GM19395 (cell line): ENCODE data around the gene CD79B.

ENCODE experiments used
- ATAC-seq: cut with Tn5 transposase; IDR thresholded peaks from one replicate; pipeline ENCODE4 v1.9.1; 2021; ENCODE audit warnings: mild to moderate bottlenecking, moderate library complexity; ENCODE audit not compliant: unreplicated experiment

The CD79B gene

DNA sequence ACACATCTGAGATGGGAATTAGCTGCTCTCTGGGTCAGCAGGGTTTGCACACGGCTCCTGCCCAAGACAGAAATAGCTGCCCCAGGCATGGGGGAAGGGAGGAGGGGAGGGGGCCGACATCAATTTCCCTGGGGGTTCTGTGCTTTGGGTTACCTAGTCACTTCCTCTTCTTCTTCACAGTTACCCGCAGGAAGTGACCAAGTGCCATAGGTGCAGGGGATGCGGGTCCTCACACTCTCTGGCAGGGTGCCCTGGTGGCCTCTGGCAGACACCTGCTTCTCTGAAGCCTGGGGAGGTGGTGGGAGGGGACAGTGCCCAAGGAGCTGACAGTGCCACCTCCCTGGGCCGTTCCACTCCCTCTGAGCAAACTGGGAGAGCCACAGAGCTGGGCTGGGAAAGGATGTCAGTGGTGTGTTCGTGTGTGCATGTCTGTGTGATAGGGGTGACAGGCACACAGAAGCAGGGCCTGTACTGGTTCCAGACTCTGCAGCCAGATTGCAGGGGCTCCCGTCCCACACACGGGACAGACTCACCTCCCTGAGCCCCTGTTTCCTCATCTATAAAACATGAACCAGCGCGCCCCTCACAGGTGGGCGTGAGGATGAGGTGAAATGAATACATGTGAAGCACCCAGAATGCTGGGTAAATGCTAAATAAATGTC lies 22.4 kb upstream of the CD79B start:
- ATAC-seq: no peak

- ATAC-seq: no peak
Observed at GRCh38 chr17:63950940-63951907, 19.1 kb upstream of the CD79B start.

- ATAC-seq: no peak
Observed at GRCh38 chr17:63949576-63950250, 17.6 kb upstream of the CD79B start.

DNA sequence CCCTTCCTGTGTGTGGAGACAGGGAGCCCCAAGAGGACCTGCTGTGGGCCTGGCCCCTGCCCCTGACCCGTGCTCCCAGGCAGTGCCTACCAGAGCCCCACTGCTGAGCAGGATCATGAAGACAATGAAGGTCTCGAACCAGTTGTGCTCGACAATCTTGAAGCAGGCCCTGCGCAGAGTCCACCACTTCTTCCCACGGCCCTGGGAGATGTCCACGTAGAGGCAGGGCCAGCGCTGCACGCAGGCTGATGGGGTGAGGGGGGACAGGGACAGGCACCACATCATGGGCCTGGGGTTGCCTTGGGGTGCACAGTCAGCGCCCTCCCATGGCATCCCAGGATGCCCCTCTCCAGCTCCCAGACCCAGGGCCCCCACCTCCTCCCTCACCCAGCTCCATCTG lies 16.4 kb upstream of the CD79B start:
- ATAC-seq: no peak

GRCh38 chr17:63947711-63948330 lies 15.7 kb upstream of the CD79B start:
- ATAC-seq: no peak

DNA sequence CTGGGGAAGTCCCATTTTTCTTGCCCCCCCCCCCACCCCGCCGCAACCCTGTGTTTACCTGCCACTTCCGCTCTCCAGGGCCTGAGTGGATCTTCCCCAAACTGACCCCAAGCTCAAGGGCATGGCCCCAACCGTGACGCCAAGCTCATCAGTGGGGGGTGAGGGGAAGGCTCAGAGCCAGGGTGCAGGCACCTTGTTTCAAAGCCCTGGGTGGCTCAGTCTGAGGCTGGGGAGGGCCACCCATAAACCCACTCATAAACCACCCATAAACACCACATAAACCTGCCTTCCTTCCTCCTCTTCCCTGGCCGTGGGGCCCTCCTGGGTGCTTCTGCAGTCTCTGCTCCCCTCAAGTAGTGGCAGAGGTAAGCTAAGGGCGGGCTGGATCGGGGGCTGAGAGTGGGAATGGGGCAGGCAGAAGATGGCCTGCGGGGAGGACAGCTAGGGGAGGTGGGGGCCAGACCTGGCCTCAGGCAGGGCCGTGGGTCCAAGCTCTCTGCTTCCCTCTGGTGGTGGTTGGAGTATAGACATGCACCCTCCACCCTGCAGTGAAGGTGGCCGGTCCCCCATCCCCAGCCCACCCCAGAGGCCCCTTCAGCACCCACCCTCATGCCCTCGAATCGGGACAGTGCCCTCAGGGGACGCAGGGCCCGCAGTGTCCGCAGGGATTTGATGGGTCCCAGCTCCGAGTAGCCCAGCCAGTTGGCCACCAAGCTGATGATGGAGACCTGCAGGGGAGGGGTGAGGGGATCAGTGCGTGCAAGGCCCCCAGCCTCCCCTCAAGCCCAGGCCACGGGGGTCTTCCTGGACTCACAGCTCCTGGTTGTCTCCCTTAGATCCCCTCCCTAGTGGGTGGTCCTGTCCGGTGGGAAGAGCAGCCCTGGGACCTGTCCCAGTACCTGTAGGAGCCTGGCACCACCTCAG lies 14.6 kb upstream of the CD79B start:
- ATAC-seq: peak; percentile 74

DNA sequence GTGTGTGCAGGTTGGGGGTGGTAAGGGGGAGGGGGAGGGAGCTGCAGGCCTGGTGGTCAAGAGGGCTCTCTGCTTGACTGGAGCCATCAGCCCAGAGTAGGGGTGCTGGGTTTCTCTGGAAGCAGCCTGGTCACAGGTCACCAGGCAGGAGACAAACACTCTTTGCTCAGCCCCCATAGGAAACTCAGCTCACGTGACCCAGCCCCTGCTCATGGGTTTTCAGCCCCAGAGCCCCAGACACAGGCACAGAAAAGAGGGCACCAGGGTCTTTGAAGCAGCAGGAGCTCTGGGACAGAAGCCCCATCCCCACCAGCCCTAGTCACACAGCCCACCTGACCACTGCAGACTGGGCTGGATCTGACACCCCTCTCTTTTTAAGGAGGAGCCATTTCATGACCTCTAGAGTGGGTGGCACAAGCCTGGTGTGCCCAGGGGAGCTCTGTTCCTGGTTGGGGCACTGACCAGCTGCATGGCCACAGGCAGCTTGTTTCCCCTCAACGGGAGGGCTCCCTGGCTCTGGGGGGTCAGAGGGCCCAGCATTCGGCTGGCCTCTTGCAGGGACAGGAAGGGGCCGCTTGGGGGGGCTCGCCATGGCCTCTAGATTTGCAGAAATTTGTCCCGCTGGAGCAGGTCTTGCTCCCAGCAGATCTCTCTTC lies 13.8 kb upstream of the CD79B start:
- no peak for ATAC-seq

DNA sequence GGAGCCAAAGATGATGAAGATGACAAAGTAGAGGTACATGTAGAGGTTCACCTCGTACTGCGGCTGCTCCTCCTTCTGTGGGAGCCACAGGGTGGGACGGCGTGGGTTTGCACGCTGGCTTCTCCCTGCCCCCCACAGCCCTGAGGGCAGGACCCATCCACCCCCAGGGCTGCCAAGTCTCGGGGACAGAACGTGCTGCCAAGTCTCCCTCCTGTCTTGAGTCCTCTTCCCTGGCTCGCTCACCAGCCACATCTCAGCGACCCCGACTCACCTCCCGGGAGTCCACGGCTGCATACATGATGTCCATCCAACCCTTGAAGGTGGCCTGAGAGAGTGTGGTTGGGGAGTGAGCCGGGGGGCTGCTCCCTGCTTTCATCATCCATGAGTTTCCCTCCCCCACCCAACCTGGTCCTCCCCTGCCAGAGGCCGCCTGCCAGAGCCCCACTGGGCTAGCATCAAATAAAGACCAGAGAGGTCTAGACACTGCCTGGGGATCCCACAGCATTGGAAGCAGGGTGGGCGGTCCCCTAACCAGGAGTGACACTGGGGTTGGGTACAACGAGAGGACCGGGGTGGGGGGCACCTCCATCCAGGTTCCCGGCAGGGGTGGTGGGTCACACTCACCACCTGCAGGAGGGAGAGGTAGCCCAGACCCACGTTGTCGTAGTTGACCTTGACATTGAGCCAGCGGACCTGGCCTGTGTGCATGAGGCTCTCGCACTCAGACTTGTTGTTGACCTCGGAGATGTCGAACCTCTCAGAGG lies 12.8 kb upstream of the CD79B start:
- ATAC-seq: no peak

- no peak for ATAC-seq
Observed at GRCh38 chr17:63943745-63944144, 11.6 kb upstream of the CD79B start.

- ATAC-seq: no peak
Observed at GRCh38 chr17:63942309-63942985, 10.3 kb upstream of the CD79B start.

DNA sequence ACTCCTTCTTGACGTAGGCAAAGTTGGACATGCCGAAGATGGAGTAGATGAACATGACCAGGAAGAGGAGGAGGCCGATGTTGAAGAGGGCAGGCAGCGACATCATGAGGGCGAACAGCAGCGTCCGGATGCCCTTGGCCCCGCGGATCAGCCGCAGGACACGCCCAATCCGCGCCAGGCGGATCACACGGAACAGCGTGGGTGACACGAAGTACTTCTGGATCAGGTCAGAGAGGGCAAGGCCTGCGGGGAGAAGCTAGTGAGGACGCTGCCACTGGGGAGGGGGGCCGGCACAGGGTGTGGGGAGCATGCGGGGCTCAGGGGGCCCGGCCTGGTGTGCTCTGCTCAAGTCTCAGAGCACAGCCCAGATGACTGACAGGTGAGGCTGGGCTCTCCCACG lies 9.6 kb upstream of the CD79B start:
- ATAC-seq: no peak

- ATAC-seq: no peak
Observed at GRCh38 chr17:63941162-63941561, 9.0 kb upstream of the CD79B start.

GRCh38 chr17:63940584-63940983 lies 8.5 kb upstream of the CD79B start:
- no peak for ATAC-seq

- ATAC-seq: no peak
Observed at GRCh38 chr17:63939884-63940283, 7.8 kb upstream of the CD79B start.

DNA sequence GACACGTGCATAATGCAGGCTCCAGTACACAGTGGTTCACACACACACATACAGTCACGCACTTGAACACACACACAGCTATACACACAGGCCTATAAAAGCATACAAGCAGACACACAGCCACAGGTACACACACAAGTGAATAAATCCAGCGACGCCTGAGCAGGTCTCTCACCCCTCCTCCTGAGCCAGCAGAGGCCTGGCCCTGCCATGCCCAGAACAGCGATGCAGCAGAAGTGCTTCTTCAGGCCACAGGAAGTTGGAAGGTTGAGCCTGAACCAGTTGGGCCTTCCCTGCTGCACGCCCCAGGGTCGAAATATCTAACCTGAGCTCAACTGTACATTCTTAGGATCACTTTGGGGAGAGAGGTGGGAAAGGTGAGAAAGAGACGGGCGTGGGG lies 7.3 kb upstream of the CD79B start:
- no peak for ATAC-seq

- no peak for ATAC-seq
Observed at GRCh38 chr17:63937920-63938319, 5.8 kb upstream of the CD79B start.

DNA sequence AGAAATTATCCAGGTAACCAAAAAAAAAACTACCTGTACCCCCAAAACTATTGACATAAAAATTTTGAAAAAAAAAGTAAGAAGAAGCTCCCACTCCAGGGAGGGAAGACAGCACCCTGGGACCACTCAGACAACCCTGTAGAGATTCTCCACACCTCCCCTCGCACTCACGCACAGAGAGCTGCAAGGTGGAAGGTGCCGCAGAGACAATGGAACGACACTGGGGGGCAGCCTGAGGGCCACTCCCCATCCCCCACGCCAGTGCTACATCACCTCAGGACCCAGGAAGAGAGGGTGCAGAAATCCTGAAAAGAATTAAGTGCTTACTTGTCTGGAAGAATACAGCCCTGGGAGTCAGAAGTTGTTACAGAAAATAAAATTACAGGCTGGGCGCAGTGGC lies 5.2 kb upstream of the CD79B start:
- ATAC-seq: no peak
